GM12878 (cell line): ENCODE measurements around the gene EMP1. TPM values are rescaled to one million over a fixed set of nuclear protein-coding genes. Genes with fewer than 3 reads are reported as not detected.

Source experiments
- ATAC-seq: fragments of 200-7000 bp; cut with Tn5 transposase; 3 replicates; pipeline ENCODE4 v1.9.1; 2020; ENCODE audit warnings: mild to moderate bottlenecking, moderate library complexity
- BruUV-seq: library from RNA; stranded (reverse); fragments of 400-500 nt; replicated peaks from 2 replicates; lab custom pipeline; 2021; lab: Mats Ljungman, UMichigan
- CTCF ChIA-PET: fragments of 300-600 bp; sonication (Branson Sonifier 250); formaldehyde crosslinking; extraction: SDS; loops from one replicate; lab custom pipeline; 2021; ENCODE audit warnings: inconsistent platforms; lab: Yijun Ruan, JAX
- POLR2A ChIA-PET: fragments of 350-600 bp; formaldehyde crosslinking; extraction: SDS; loops from one replicate; lab custom pipeline; 2021; ENCODE audit warnings: inconsistent platforms; lab: Charles Lee
- RAD21 ChIA-PET: fragments of 300-600 bp; sonication (Branson Sonifier 250); formaldehyde crosslinking; loops from one replicate; lab custom pipeline; 2023; ENCODE audit warnings: antibody characterized with exemption; ENCODE audit not compliant: unreplicated experiment; lab: Charles Lee
- SMC1A ChIA-PET: fragments of 300-600 bp; sonication (Branson Sonifier 250); formaldehyde crosslinking; loops from one replicate; lab custom pipeline; 2023; ENCODE audit not compliant: unreplicated experiment, uncharacterized antibody; lab: Charles Lee
- DNase-seq: peaks from one replicate; pipeline ENCODE4 v3.0.0-alpha.2; 2011; ENCODE audit warnings: low read depth, low spot score
- FAIRE-seq: peaks from 3 replicates; lab custom pipeline; 2011; peaks lifted over from hg19 to GRCh38; lab: Jason Lieb, UNC
- H2AFZ ChIP-seq: 2 replicates; pipeline ENCODE4 v1.6.0; 2011; ENCODE audit warnings: low read depth, low read length, control low read depth; ENCODE audit not compliant: control insufficient read depth
- H3K27ac ChIP-seq: 2 replicates; pipeline ENCODE4 v1.5.1; 2011; ENCODE audit warnings: control low read depth; ENCODE audit not compliant: control insufficient read depth, insufficient read depth
- H3K27me3 ChIP-seq, 2 experiments: replicated peaks in 1 of 2; 2 replicates each; pipeline versions ENCODE4 v1.6.0 to v1.6.1; 2011; ENCODE audit warnings: low read length in 1 of 2; ENCODE audit not compliant: control insufficient read depth in 2 of 2, insufficient read depth in 2 of 2
- H3K36me3 ChIP-seq, 2 experiments: 2 replicates each; pipeline ENCODE4 v1.5.1; 2011; ENCODE audit warnings: low read length in 1 of 2; ENCODE audit not compliant: control insufficient read depth in 2 of 2, insufficient read depth in 2 of 2
- H3K4me1 ChIP-seq: 2 replicates; pipeline ENCODE4 v1.6.1; 2011; ENCODE audit warnings: mild to moderate bottlenecking, low read length, moderate library complexity, mixed read lengths; ENCODE audit not compliant: control insufficient read depth, insufficient read depth
- H3K4me2 ChIP-seq: 2 replicates; pipeline ENCODE4 v1.6.0; 2011; ENCODE audit warnings: control low read depth; ENCODE audit not compliant: control insufficient read depth, insufficient read depth
- H3K4me3 ChIP-seq: fragments of 200-600 bp; sonication (generic); 2 replicates; pipeline ENCODE4 v1.5.1; 2016
- H3K79me2 ChIP-seq: 2 replicates; pipeline ENCODE4 v1.6.0; 2011; ENCODE audit warnings: low read length; ENCODE audit not compliant: control insufficient read depth, insufficient read depth
- H3K9ac ChIP-seq: 2 replicates; pipeline ENCODE4 v1.8.0; 2011; ENCODE audit warnings: low read length, control low read depth, mixed read lengths; ENCODE audit not compliant: control insufficient read depth, insufficient read depth
- H3K9me3 ChIP-seq: replicated peaks from 3 replicates; pipeline ENCODE4 v1.5.1; 2011; ENCODE audit warnings: mild to moderate bottlenecking, low read length; ENCODE audit not compliant: control insufficient read depth, insufficient read depth
- H4K20me1 ChIP-seq: 2 replicates; pipeline ENCODE4 v1.6.0; 2011; ENCODE audit not compliant: control insufficient read depth, insufficient read depth
- ATF2 ChIP-seq: IDR thresholded peaks from 2 replicates; pipeline ENCODE4 v1.6.1; 2012; ENCODE audit warnings: low read length, inconsistent platforms
- BMI1 ChIP-seq: fragments of 450-650 bp; IDR thresholded peaks from 2 replicates; pipeline ENCODE4 v1.6.1; 2016; ENCODE audit warnings: mild to moderate bottlenecking, moderate library complexity, borderline replicate concordance
- EED ChIP-seq: sonication (generic); IDR thresholded peaks from 2 replicates; pipeline ENCODE4 v1.6.1; 2016; ENCODE audit warnings: antibody characterized with exemption, low read depth
- IKZF2 ChIP-seq, 2 experiments: fragments of 450-650 bp; IDR thresholded peaks; 2 replicates each; pipeline ENCODE4 v1.6.1; 2017; ENCODE audit warnings: mild to moderate bottlenecking in 2 of 2, moderate library complexity in 2 of 2
- MAX ChIP-seq: IDR thresholded peaks from 2 replicates; pipeline ENCODE4 v1.6.1; 2012; ENCODE audit warnings: low read depth, low read length, improper control_type of control experiment
- NBN ChIP-seq: fragments of 450-650 bp; IDR thresholded peaks from 2 replicates; pipeline ENCODE4 v1.6.1; 2016
- NFYA ChIP-seq: IDR thresholded peaks from 2 replicates; pipeline ENCODE4 v1.6.1; 2011; ENCODE audit warnings: low read depth, mild to moderate bottlenecking, low read length, improper control_type of control experiment, borderline replicate concordance
- PBX3 ChIP-seq: IDR thresholded peaks from 2 replicates; pipeline ENCODE4 v1.6.1; 2011; ENCODE audit warnings: mild to moderate bottlenecking, low read depth, low read length, moderate library complexity; ENCODE audit not compliant: insufficient replicate concordance
- POLR2AphosphoS5 ChIP-seq: IDR thresholded peaks from 2 replicates; pipeline ENCODE4 v1.6.1; 2011; ENCODE audit warnings: mild to moderate bottlenecking, low read length, inconsistent platforms
- PRDM15 ChIP-seq: fragments of 450-650 bp; formaldehyde crosslinking; IDR thresholded peaks from 2 replicates; pipeline ENCODE4 v1.4.0; 2020; ENCODE audit warnings: mild to moderate bottlenecking, moderate library complexity
- RCOR1 ChIP-seq: conservative IDR thresholded peaks from 2 replicates; pipeline ENCODE4 v1.6.1; 2012; ENCODE audit warnings: low read depth, low read length, improper control_type of control experiment
- RUNX3 ChIP-seq: IDR thresholded peaks from 2 replicates; pipeline ENCODE4 v1.6.1; 2012; ENCODE audit warnings: low read length, inconsistent platforms
- SMC3 ChIP-seq: IDR thresholded peaks from 2 replicates; pipeline ENCODE4 v1.6.1; 2011; ENCODE audit warnings: low read length, improper control_type of control experiment, borderline replicate concordance
- SUZ12 ChIP-seq: fragments of 200-600 bp; sonication (generic); IDR thresholded peaks from one replicate; pipeline ENCODE4 v1.6.1; 2018; ENCODE audit warnings: antibody characterized with exemption, mild to moderate bottlenecking; ENCODE audit not compliant: unreplicated experiment
- TAF1 ChIP-seq: IDR thresholded peaks from 2 replicates; pipeline ENCODE4 v1.6.1; 2011; ENCODE audit warnings: mild to moderate bottlenecking, low read depth, low read length, borderline replicate concordance
- TCF12 ChIP-seq: IDR thresholded peaks from 2 replicates; pipeline ENCODE4 v1.6.1; 2011; ENCODE audit warnings: low read depth, mild to moderate bottlenecking, low read length
- ZNF24 ChIP-seq: fragments of 450-650 bp; IDR thresholded peaks from 2 replicates; pipeline ENCODE4 v1.6.1; 2017; ENCODE audit warnings: antibody characterized with exemption, mild to moderate bottlenecking
- ZNF274 ChIP-seq: IDR thresholded peaks from one replicate; pipeline ENCODE4 v1.8.0; 2011; ENCODE audit not compliant: insufficient read length, insufficient read depth
- WGBS: methylation state at CpG from one replicate; pipeline ENCODE4 v1.1.6; 2016; ENCODE audit warnings: low lambda C conversion rate; ENCODE audit not compliant: insufficient replicate concordance, insufficient coverage; ENCODE audit errors: missing lambda C conversion rate; 5-methylcytosine and 5-hydroxymethylcytosine counted together
- in situ Hi-C: fragments of 300-500 bp; cut with MboI; formaldehyde crosslinking; loops from 9 replicates; pipeline ENCODE4 v1.14.3; 2018; ENCODE audit warnings: mixed read lengths
- intact Hi-C: fragments of 100-400 bp; cut with micrococcal nuclease; formaldehyde crosslinking; loops from one replicate; pipeline ENCODE4 v1.14.2; 2022; ENCODE audit not compliant: unreplicated experiment
- polyA plus RNA-seq, 11 experiments: library from polyadenylated mRNA; depleted of rRNA in 4 of 11; unstranded in 6 of 11; stranded (reverse) in 5 of 11; fragments of >200 nt; fragmentation: Nextera tagmentation in 4 of 11; fragmentation: Illumina TruSeq in 1 of 11; extraction: Ambion mirVana in 4 of 11; extraction: Trizol in 1 of 11; gene quantifications; 1 replicate in 1 of 11; 2 replicates in 10 of 11; pipeline versions ENCODE4 v1.2.1 to v1.2.3, GENCODE V29; 2011 to 2016; ENCODE audit warnings: inconsistent platforms in 2 of 11, missing spikeins in 2 of 11, low read depth in 1 of 11
- total RNA-seq, 4 experiments: library from RNA; depleted of rRNA in 3 of 4; stranded (reverse); fragments of >200 nt in 3 of 4; fragmentation: Illumina TruSeq in 1 of 4; extraction: Trizol in 1 of 4; gene quantifications; 2 replicates each; pipeline versions ENCODE4 v1.2.1 to v1.2.3, GENCODE V29; 2013 to 2021

Gene EMP1
- total and polyA plus RNA-seq, 10 of the 15 experiments (the other 5 are each of a cell fraction or from before 2014, with no cell fraction given) = 0.09 to 0.90 (median 0.25) TPM; not detected in 1

GRCh38 chr12:13175499-13175898 lies 21.0 kb upstream of the EMP1 start:
- 49% methylated on average over 4 of the region's 4 CpGs for WGBS
- ChIA-PET RAD21 (no interaction called here), POLR2A (no interaction called here), SMC1A (no interaction called here), CTCF (no interaction called here)
- ATAC-seq (no peak), DNase-seq (no peak), FAIRE-seq (no peak)
- H4K20me1 ChIP-seq = no peaks in the 10 kb centered on the region
- no TSS peak for BruUV-seq
- H3K9me3 ChIP-seq = no peaks in the 10 kb centered on the region
- H3K27ac ChIP-seq = no peak overlapping the region
- TF ChIP-seq PRDM15 (CRISPR knock-in tag) (no peak), IKZF2 (IDR thresholded peaks at IDR 0.05) (no peak), ZNF24 (no peak), EED (no peak), RCOR1 (no peak), POLR2AphosphoS5 (no peak), TCF12 (no peak), PBX3 (no peak), TAF1 (no peak), ZNF274 (no peak), NBN (no peak), SUZ12 (no peak), NFYA (no peak), RUNX3 (no peak), BMI1 (no peak), MAX (no peak), SMC3 (no peak), ATF2 (no peak)
- H3K9ac ChIP-seq = no peak overlapping the region
- peaks cover 23% of the 10 kb centered on the region for H3K4me1 ChIP-seq
- in situ Hi-C loops (no loop called here), intact Hi-C loops (no loop called here)
- no peaks in the 10 kb centered on the region for H3K79me2 ChIP-seq
- H3K27me3 ChIP-seq = peaks cover 4 to 6% of the 10 kb centered on the region in 2 experiments; a peak in 3 of 4 replicates
- H3K4me3 ChIP-seq = no peak overlapping the region
- H2AFZ ChIP-seq = no peak overlapping the region
- H3K4me2 ChIP-seq = no peak overlapping the region
- no peaks in the 10 kb centered on the region for H3K36me3 ChIP-seq
